ENCODE data around the gene BEST4. TPM values are rescaled to one million over a fixed set of nuclear protein-coding genes. Genes with fewer than 3 reads are reported as not detected.

The BEST4 gene
- total and polyA plus RNA-seq, 2 of the 13 experiments (the other 11 are each of a cell fraction or from before 2014, with no cell fraction given) = 0.77 to 1.4 TPM

DNA sequence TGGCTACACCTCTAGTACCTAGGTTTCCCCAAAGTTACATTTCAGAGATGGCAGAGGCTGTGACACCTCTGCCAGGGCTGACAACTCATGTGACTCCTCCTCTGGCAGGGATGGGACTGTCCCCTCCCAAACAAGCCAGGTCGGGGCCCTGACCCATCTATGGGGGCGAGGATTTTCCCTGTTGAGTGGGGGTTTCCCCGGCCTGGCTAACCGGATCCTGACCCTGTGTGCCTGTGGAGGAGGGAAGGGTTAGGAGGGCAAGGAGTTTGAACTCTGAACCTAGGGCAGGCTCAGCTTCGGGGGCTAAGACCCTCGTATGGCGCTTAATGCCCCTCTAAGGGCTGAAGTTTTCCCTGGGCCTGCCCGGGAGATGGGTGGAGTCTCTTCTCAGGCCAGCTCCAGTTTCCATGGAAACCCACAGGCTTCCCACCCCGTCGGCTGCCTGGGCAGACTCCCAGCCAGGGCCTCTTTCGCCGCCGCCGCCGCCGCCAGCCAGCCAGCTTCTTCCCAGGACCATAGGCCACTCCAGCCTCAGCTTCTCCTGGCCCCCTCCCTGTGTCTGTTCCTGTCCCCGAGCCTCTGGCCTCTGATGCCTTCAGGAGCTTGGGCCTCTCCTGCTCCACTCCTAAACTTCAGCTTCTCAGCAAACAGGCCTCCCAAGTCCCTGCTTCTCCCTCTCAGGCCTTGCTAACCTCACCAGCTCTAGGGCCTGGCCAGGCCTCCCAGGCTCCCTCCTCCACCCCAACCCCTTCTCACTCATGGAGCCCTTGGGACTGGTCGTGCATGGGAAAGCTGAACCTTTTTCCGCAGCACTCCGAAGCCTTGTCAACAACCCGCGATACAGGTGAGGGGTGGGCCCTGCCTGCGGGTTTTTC lies 20.3 kb upstream of the BEST4 start, which contains the start of gene BTBD19 (continued):
- TF ChIP-seq, protein P1, sequence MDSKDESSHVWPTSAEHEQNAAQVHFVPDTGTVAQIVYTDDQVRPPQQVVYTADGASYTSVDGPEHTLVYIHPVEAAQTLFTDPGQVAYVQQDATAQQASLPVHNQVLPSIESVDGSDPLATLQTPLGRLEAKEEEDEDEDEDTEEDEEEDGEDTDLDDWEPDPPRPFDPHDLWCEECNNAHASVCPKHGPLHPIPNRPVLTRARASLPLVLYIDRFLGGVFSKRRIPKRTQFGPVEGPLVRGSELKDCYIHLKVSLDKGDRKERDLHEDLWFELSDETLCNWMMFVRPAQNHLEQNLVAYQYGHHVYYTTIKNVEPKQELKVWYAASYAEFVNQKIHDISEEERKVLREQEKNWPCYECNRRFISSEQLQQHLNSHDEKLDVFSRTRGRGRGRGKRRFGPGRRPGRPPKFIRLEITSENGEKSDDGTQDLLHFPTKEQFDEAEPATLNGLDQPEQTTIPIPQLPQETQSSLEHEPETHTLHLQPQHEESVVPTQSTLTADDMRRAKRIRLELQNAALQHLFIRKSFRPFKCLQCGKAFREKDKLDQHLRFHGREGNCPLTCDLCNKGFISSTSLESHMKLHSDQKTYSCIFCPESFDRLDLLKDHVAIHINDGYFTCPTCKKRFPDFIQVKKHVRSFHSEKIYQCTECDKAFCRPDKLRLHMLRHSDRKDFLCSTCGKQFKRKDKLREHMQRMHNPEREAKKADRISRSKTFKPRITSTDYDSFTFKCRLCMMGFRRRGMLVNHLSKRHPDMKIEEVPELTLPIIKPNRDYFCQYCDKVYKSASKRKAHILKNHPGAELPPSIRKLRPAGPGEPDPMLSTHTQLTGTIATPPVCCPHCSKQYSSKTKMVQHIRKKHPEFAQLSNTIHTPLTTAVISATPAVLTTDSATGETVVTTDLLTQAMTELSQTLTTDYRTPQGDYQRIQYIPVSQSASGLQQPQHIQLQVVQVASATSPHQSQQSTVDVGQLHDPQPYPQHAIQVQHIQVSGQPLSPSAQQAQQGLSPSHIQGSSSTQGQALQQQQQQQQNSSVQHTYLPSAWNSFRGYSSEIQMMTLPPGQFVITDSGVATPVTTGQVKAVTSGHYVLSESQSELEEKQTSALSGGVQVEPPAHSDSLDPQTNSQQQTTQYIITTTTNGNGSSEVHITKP (CRISPR knock-in tag; IDR thresholded peaks at IDR 0.05; ENCODE audit: low read depth) = peak; percentile 75
- TF ChIP-seq ZNF3 (CRISPR knock-in tag; IDR thresholded peaks at IDR 0.05) (no peak), ZNF710 (CRISPR knock-in tag; IDR thresholded peaks at IDR 0.05; ENCODE audit: borderline replicate concordance) (no peak), ZNF20 (CRISPR knock-in tag; IDR thresholded peaks at IDR 0.05) (no peak), KLF16 (CRISPR knock-in tag; IDR thresholded peaks at IDR 0.05) (no peak), SOX13 (IDR thresholded peaks at IDR 0.05) (no peak), SOX13 (CRISPR knock-in tag; conservative IDR thresholded peaks at IDR 0.05 in 1 of 2, IDR thresholded peaks at IDR 0.05 in 1 of 2) (0 out of 4 replicates have a peak, but pooled peaks have one; percentile 1 to 28), RXRA (CRISPR knock-in tag; IDR thresholded peaks at IDR 0.05) (peak; percentile 85; the same call in 1 of the 2 replicates), ZNF563 (CRISPR knock-in tag; IDR thresholded peaks at IDR 0.05) (no peak), ZBTB26 (CRISPR knock-in tag; IDR thresholded peaks at IDR 0.05; ENCODE audit: borderline replicate concordance) (0 out of 2 replicates have a peak, but pooled peaks have one; percentile 13), ZNF143 (CRISPR knock-in tag; IDR thresholded peaks at IDR 0.05) (no peak), ISL2 (CRISPR knock-in tag; IDR thresholded peaks at IDR 0.05) (peak; percentile 45; the same call in 1 of the 2 replicates)
- TF ChIP-seq, protein P2, sequence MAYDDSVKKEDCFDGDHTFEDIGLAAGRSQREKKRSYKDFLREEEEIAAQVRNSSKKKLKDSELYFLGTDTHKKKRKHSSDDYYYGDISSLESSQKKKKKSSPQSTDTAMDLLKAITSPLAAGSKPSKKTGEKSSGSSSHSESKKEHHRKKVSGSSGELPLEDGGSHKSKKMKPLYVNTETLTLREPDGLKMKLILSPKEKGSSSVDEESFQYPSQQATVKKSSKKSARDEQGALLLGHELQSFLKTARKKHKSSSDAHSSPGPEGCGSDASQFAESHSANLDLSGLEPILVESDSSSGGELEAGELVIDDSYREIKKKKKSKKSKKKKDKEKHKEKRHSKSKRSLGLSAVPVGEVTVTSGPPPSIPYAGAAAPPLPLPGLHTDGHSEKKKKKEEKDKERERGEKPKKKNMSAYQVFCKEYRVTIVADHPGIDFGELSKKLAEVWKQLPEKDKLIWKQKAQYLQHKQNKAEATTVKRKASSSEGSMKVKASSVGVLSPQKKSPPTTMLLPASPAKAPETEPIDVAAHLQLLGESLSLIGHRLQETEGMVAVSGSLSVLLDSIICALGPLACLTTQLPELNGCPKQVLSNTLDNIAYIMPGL (CRISPR knock-in tag; IDR thresholded peaks at IDR 0.05; ENCODE audit: borderline replicate concordance in 1 of 2, low read depth in 1 of 2) = peak in 1 of 2 experiments; percentile 16; a peak in 1 of 4 replicates
- TF ChIP-seq, protein P3, sequence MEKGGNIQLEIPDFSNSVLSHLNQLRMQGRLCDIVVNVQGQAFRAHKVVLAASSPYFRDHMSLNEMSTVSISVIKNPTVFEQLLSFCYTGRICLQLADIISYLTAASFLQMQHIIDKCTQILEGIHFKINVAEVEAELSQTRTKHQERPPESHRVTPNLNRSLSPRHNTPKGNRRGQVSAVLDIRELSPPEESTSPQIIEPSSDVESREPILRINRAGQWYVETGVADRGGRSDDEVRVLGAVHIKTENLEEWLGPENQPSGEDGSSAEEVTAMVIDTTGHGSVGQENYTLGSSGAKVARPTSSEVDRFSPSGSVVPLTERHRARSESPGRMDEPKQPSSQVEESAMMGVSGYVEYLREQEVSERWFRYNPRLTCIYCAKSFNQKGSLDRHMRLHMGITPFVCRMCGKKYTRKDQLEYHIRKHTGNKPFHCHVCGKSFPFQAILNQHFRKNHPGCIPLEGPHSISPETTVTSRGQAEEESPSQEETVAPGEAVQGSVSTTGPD (CRISPR knock-in tag; IDR thresholded peaks at IDR 0.05) = 0 out of 2 replicates have a peak, but pooled peaks have one; percentile 50
- TF ChIP-seq, protein P4, sequence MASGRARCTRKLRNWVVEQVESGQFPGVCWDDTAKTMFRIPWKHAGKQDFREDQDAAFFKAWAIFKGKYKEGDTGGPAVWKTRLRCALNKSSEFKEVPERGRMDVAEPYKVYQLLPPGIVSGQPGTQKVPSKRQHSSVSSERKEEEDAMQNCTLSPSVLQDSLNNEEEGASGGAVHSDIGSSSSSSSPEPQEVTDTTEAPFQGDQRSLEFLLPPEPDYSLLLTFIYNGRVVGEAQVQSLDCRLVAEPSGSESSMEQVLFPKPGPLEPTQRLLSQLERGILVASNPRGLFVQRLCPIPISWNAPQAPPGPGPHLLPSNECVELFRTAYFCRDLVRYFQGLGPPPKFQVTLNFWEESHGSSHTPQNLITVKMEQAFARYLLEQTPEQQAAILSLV (CRISPR knock-in tag; IDR thresholded peaks at IDR 0.05; ENCODE audit: borderline replicate concordance) = peak; percentile 60; the same call in 1 of the 2 replicates

All from HepG2 (cell line).